HEK293 (cell line): ENCODE results near the gene VSIR.

Experiments
- CTCF ChIA-PET: fragments of 350-600 bp; formaldehyde crosslinking; extraction: SDS; loops from one replicate; lab custom pipeline; 2021; ENCODE audit warnings: antibody characterized with exemption; lab: Yijun Ruan, JAX
- POLR2A ChIA-PET: fragments of 300-600 bp; formaldehyde crosslinking; extraction: SDS; loops from one replicate; lab custom pipeline; 2020; ENCODE audit warnings: antibody characterized with exemption, inconsistent platforms; lab: Yijun Ruan, JAX
- H3K27ac ChIP-seq: fragments of 200-500 bp; sonication (Bioruptor generic); 2 replicates; pipeline ENCODE4 v1.5.1; 2014; ENCODE audit warnings: low read depth, low read length, control low read depth, inconsistent platforms; ENCODE audit errors: extremely low read depth
- H3K36me3 ChIP-seq, 2 experiments: fragments of 200-500 bp in 1 of 2; sonication (Bioruptor generic) in 1 of 2; 1 replicate in 1 of 2; 2 replicates in 1 of 2; pipeline ENCODE4 v1.5.1; 2014 to 2017; ENCODE audit warnings: inconsistent platforms in 2 of 2, low read length in 2 of 2; ENCODE audit not compliant: control insufficient read depth in 2 of 2, insufficient read depth in 1 of 2
- H3K4me1 ChIP-seq: fragments of 200-500 bp; sonication (Bioruptor generic); 2 replicates; pipeline ENCODE4 v1.5.1; 2014; ENCODE audit warnings: mild to moderate bottlenecking, low read length, inconsistent platforms; ENCODE audit not compliant: control insufficient read depth, insufficient read depth
- H3K4me3 ChIP-seq: 2 replicates; pipeline ENCODE4 v1.5.1; 2011; ENCODE audit warnings: low read depth, mild to moderate bottlenecking, control low read depth, low read length, moderate library complexity
- H3K9me3 ChIP-seq: fragments of 200-500 bp; sonication (Bioruptor generic); 2 replicates; pipeline ENCODE4 v1.5.1; 2014; ENCODE audit warnings: low read depth, low read length, inconsistent platforms; ENCODE audit not compliant: control insufficient read depth, insufficient read depth
- PRDM10 ChIP-seq: fragments of 450-650 bp; formaldehyde crosslinking; IDR thresholded peaks from 2 replicates; pipeline ENCODE4 v1.5.1; 2016; ENCODE audit warnings: missing biosample characterization, missing genetic modification characterization
- SCRT1 ChIP-seq: fragments of 450-650 bp; formaldehyde crosslinking; IDR thresholded peaks from 2 replicates; pipeline ENCODE4 v1.5.1; 2016; ENCODE audit warnings: missing biosample characterization, missing genetic modification characterization, borderline replicate concordance
- ZBTB21 ChIP-seq: fragments of 450-650 bp; formaldehyde crosslinking; IDR thresholded peaks from 2 replicates; pipeline ENCODE4 v1.5.1; 2017; ENCODE audit warnings: missing biosample characterization, missing genetic modification characterization
- ZBTB48 ChIP-seq: fragments of 450-650 bp; formaldehyde crosslinking; IDR thresholded peaks from 2 replicates; pipeline ENCODE4 v1.5.1; 2016; ENCODE audit warnings: missing biosample characterization, missing genetic modification characterization
- ZNF175 ChIP-seq: fragments of 450-650 bp; formaldehyde crosslinking; IDR thresholded peaks from 2 replicates; pipeline ENCODE4 v1.5.1; 2016; ENCODE audit warnings: missing biosample characterization, missing genetic modification characterization
- ZNF324 ChIP-seq: fragments of 450-650 bp; formaldehyde crosslinking; IDR thresholded peaks from 2 replicates; pipeline ENCODE4 v1.5.1; 2016; ENCODE audit warnings: missing biosample characterization, missing genetic modification characterization
- ZNF529 ChIP-seq: fragments of 450-650 bp; formaldehyde crosslinking; IDR thresholded peaks from 2 replicates; pipeline ENCODE4 v1.5.1; 2017; ENCODE audit warnings: missing genetic modification characterization, missing biosample characterization; ENCODE audit not compliant: insufficient replicate concordance
- ZNF530 ChIP-seq: fragments of 450-650 bp; formaldehyde crosslinking; IDR thresholded peaks from 2 replicates; pipeline ENCODE4 v1.5.1; 2016; ENCODE audit warnings: low read depth, missing biosample characterization, missing genetic modification characterization
- ZNF777 ChIP-seq: fragments of 450-650 bp; formaldehyde crosslinking; IDR thresholded peaks from 2 replicates; pipeline ENCODE4 v1.5.1; 2017; ENCODE audit warnings: missing biosample characterization, missing genetic modification characterization, borderline replicate concordance
- ZNF791 ChIP-seq: fragments of 450-650 bp; formaldehyde crosslinking; IDR thresholded peaks from 2 replicates; pipeline ENCODE4 v1.5.1; 2016; ENCODE audit warnings: missing biosample characterization, missing genetic modification characterization
- TF ChIP-seq, protein P1 (sequence below): fragments of 450-650 bp; formaldehyde crosslinking; IDR thresholded peaks from 2 replicates; pipeline ENCODE4 v1.5.1; 2016; ENCODE audit warnings: missing biosample characterization, missing genetic modification characterization
- TF ChIP-seq, protein P2 (sequence below): fragments of 450-650 bp; formaldehyde crosslinking; IDR thresholded peaks from 2 replicates; pipeline ENCODE4 v1.5.1; 2016; ENCODE audit warnings: missing biosample characterization, missing genetic modification characterization, borderline replicate concordance

Gene VSIR

GRCh38 chr10:71719464-71720201, 53.7 kb downstream of the VSIR start, which contains the start of gene C10orf105:
TSS of gene C10orf105 (minus strand) at chr10:71719778. CDS start at chr10:71716337, 3,441 bp downstream.
- ChIA-PET CTCF (interaction anchor here (0.6 to 1.5 kb wide), 4 partner anchors 11 to 45 kb away, joined by 3 to 5 read pairs (median 4); no protein-coding TSS in a partner anchor), POLR2A (no interaction called here)
- TF ChIP-seq, protein P1, sequence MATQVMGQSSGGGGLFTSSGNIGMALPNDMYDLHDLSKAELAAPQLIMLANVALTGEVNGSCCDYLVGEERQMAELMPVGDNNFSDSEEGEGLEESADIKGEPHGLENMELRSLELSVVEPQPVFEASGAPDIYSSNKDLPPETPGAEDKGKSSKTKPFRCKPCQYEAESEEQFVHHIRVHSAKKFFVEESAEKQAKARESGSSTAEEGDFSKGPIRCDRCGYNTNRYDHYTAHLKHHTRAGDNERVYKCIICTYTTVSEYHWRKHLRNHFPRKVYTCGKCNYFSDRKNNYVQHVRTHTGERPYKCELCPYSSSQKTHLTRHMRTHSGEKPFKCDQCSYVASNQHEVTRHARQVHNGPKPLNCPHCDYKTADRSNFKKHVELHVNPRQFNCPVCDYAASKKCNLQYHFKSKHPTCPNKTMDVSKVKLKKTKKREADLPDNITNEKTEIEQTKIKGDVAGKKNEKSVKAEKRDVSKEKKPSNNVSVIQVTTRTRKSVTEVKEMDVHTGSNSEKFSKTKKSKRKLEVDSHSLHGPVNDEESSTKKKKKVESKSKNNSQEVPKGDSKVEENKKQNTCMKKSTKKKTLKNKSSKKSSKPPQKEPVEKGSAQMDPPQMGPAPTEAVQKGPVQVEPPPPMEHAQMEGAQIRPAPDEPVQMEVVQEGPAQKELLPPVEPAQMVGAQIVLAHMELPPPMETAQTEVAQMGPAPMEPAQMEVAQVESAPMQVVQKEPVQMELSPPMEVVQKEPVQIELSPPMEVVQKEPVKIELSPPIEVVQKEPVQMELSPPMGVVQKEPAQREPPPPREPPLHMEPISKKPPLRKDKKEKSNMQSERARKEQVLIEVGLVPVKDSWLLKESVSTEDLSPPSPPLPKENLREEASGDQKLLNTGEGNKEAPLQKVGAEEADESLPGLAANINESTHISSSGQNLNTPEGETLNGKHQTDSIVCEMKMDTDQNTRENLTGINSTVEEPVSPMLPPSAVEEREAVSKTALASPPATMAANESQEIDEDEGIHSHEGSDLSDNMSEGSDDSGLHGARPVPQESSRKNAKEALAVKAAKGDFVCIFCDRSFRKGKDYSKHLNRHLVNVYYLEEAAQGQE (tag by site-specific recombination) = 0 out of 2 replicates have a peak, but pooled peaks have one; percentile 32
- TF ChIP-seq, protein P2, sequence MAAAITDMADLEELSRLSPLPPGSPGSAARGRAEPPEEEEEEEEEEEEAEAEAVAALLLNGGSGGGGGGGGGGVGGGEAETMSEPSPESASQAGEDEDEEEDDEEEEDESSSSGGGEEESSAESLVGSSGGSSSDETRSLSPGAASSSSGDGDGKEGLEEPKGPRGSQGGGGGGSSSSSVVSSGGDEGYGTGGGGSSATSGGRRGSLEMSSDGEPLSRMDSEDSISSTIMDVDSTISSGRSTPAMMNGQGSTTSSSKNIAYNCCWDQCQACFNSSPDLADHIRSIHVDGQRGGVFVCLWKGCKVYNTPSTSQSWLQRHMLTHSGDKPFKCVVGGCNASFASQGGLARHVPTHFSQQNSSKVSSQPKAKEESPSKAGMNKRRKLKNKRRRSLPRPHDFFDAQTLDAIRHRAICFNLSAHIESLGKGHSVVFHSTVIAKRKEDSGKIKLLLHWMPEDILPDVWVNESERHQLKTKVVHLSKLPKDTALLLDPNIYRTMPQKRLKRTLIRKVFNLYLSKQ (tag by site-specific recombination) = no peak
- peak; percentile 41; the same call in 1 of the 2 replicates for TF ChIP-seq PRDM10 (tag by site-specific recombination)
- Histone ChIP-seq H3K27ac (no peak within 1 kb of the TSS), H3K4me3 (no peak within 1 kb of the TSS), H3K4me1 (no peaks in the 10 kb centered on the region), H3K36me3 (no peaks in the 10 kb centered on the region), H3K9me3 (no peaks in the 10 kb centered on the region)

- CTCF ChIA-PET = interaction anchor here (0.6 to 1.5 kb wide), 4 partner anchors 10 to 45 kb away, joined by 3 to 5 read pairs (median 4); no protein-coding TSS in a partner anchor
- H3K4me1 ChIP-seq = no peaks in the 10 kb centered on the region
- H3K9me3 ChIP-seq = no peaks in the 10 kb centered on the region
- H3K36me3 ChIP-seq = no peaks in the 10 kb centered on the region
- no peak overlapping the region for H3K27ac ChIP-seq
- H3K4me3 ChIP-seq = no peak overlapping the region
- POLR2A ChIA-PET = no interaction called here
- no peak for TF ChIP-seq ZNF530 (tag by site-specific recombination)
- TF ChIP-seq ZNF791 (tag by site-specific recombination) = no peak
- TF ChIP-seq, protein P1 (tag by site-specific recombination) = no peak
- TF ChIP-seq ZBTB21 (tag by site-specific recombination) = no peak
- no peak for TF ChIP-seq ZNF324
- TF ChIP-seq ZBTB48 (tag by site-specific recombination) = no peak
- no peak for TF ChIP-seq SCRT1 (tag by site-specific recombination)
- TF ChIP-seq ZNF777 (tag by site-specific recombination) = no peak
- no peak for TF ChIP-seq ZNF529 (tag by site-specific recombination)
- no peak for TF ChIP-seq ZNF175 (tag by site-specific recombination)
- TF ChIP-seq, all 188 proteins: peak for 0
Measured at GRCh38 chr10:71719042-71719441, 54.3 kb downstream of the VSIR start.
